Measurements from ENCODE around the gene CD37. TPM values are rescaled to one million over a fixed set of nuclear protein-coding genes. Genes with fewer than 3 reads are reported as not detected.

The CD37 gene
- total and polyA plus RNA-seq, 10 of the 15 experiments (the other 5 are each of a cell fraction or from before 2014, with no cell fraction given): 34.1 to 359 (median 108) TPM

DNA sequence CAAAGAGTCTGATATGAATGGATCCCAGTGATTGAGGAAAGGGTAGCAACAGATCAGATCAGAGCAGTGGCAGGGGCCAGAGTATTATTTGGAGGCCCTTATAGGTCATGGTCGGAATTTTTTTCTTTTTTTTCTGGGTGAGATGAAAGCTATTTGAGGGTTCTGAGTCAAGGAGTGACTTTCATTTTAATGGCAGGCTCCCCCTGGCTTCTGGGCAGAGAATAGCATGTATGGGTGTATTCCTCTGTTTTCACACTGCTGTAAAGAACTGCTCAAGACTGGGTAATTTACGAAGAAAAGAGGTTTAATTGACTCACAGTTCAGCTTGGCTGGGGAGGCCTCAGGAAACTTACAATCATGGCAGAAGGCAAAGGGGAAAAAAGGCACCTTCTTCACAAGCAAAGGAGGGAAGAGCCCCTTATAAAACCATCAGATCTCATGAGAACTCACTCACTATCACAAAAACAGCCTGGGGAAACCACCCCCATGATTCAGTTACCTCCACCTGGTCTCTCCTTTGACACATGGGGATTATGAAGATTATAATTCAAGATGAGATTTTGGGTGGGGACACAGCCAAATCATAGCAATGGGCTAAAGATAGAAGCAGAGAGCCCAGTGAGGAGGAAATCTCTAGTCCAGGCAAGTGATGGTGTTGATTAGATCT, 7.2 kb upstream of the CD37 start (continued):
- TF ChIP-seq YY1 (IDR thresholded peaks at IDR 0.05; ENCODE audit: low read depth, low read length) (peak; percentile 58), CREM (IDR thresholded peaks at IDR 0.05; ENCODE audit: low read depth) (no peak), BRCA1 (IDR thresholded peaks at IDR 0.05; ENCODE audit: low read depth, low read length) (no peak), ZNF207 (IDR thresholded peaks at IDR 0.05; ENCODE audit: borderline replicate concordance) (no peak), IRF5 (IDR thresholded peaks at IDR 0.05; ENCODE audit: borderline replicate concordance) (no peak), TARDBP (IDR thresholded peaks at IDR 0.05; ENCODE audit: borderline replicate concordance) (no peak), JUNB (IDR thresholded peaks at IDR 0.05) (peak; percentile 66), ZBTB40 (IDR thresholded peaks at IDR 0.05; ENCODE audit: borderline replicate concordance) (no peak), MEF2A (IDR thresholded peaks at IDR 0.05; ENCODE audit: insufficient read depth, low read depth, low read length) (peak; percentile 82), POLR2AphosphoS5 (IDR thresholded peaks at IDR 0.05; ENCODE audit: low read length) (no peak), ZNF274 (IDR thresholded peaks at IDR 0.05; ENCODE audit: insufficient read depth, insufficient read length) (no peak), CBX5 (IDR thresholded peaks at IDR 0.05; ENCODE audit: low read depth) (no peak), ZNF384 (IDR thresholded peaks at IDR 0.05; ENCODE audit: borderline replicate concordance, low read depth, low read length) (peak; percentile 55; the same call in 1 of the 2 replicates), RAD21 (IDR thresholded peaks at IDR 0.05; ENCODE audit: insufficient read depth, low read depth, low read length) (peak; percentile 42; the same call in 1 of the 2 replicates), CBX3 (IDR thresholded peaks at IDR 0.05; ENCODE audit: borderline replicate concordance, low read depth) (no peak)
- TF ChIP-seq, protein P1, sequence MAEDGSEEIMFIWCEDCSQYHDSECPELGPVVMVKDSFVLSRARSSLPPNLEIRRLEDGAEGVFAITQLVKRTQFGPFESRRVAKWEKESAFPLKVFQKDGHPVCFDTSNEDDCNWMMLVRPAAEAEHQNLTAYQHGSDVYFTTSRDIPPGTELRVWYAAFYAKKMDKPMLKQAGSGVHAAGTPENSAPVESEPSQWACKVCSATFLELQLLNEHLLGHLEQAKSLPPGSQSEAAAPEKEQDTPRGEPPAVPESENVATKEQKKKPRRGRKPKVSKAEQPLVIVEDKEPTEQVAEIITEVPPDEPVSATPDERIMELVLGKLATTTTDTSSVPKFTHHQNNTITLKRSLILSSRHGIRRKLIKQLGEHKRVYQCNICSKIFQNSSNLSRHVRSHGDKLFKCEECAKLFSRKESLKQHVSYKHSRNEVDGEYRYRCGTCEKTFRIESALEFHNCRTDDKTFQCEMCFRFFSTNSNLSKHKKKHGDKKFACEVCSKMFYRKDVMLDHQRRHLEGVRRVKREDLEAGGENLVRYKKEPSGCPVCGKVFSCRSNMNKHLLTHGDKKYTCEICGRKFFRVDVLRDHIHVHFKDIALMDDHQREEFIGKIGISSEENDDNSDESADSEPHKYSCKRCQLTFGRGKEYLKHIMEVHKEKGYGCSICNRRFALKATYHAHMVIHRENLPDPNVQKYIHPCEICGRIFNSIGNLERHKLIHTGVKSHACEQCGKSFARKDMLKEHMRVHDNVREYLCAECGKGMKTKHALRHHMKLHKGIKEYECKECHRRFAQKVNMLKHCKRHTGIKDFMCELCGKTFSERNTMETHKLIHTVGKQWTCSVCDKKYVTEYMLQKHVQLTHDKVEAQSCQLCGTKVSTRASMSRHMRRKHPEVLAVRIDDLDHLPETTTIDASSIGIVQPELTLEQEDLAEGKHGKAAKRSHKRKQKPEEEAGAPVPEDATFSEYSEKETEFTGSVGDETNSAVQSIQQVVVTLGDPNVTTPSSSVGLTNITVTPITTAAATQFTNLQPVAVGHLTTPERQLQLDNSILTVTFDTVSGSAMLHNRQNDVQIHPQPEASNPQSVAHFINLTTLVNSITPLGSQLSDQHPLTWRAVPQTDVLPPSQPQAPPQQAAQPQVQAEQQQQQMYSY (CRISPR knock-in tag; IDR thresholded peaks at IDR 0.05): no peak
- TF ChIP-seq, protein P2, sequence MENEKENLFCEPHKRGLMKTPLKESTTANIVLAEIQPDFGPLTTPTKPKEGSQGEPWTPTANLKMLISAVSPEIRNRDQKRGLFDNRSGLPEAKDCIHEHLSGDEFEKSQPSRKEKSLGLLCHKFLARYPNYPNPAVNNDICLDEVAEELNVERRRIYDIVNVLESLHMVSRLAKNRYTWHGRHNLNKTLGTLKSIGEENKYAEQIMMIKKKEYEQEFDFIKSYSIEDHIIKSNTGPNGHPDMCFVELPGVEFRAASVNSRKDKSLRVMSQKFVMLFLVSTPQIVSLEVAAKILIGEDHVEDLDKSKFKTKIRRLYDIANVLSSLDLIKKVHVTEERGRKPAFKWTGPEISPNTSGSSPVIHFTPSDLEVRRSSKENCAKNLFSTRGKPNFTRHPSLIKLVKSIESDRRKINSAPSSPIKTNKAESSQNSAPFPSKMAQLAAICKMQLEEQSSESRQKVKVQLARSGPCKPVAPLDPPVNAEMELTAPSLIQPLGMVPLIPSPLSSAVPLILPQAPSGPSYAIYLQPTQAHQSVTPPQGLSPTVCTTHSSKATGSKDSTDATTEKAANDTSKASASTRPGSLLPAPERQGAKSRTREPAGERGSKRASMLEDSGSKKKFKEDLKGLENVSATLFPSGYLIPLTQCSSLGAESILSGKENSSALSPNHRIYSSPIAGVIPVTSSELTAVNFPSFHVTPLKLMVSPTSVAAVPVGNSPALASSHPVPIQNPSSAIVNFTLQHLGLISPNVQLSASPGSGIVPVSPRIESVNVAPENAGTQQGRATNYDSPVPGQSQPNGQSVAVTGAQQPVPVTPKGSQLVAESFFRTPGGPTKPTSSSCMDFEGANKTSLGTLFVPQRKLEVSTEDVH (IDR thresholded peaks at IDR 0.05; ENCODE audit: low read depth, partially characterized antibody): no peak

All from GM12878 (cell line).